ENCODE results near the gene BSX.

- no peak for TF ChIP-seq CTCF (conservative IDR thresholded peaks at IDR 0.05; ENCODE audit: low read depth, low read length)
- TF ChIP-seq EZH2 (IDR thresholded peaks at IDR 0.05; ENCODE audit: borderline replicate concordance, low read depth, low read length, poor library complexity, severe bottlenecking) = no peak
These were observed 43.7 kb downstream of the BSX start for GRCh38 chr11:122937983-122938382.
